GM04503 (cell line): ENCODE measurements around the gene IQGAP2.
"Not testable (repeated sequence)": the region's sequence is repeated elsewhere in the genome, so short reads cannot be mapped to it uniquely, and the experiment has no call there.

ENCODE experiments used
- DNase-seq: peaks from one replicate; pipeline ENCODE4 v3.0.0-alpha.2; 2012; ENCODE audit warnings: low read depth

IQGAP2 gene

GRCh38 chr5:76419597-76420298 lies 16.7 kb downstream of the IQGAP2 start:
- DNase-seq: no peak

GRCh38 chr5:76422227-76422626 lies 19.1 kb downstream of the IQGAP2 start:
- no peak for DNase-seq

- no peak for DNase-seq
Measured at GRCh38 chr5:76422742-76423141, 19.7 kb downstream of the IQGAP2 start.

GRCh38 chr5:76425146-76425545 lies 22.1 kb downstream of the IQGAP2 start:
- DNase-seq: no peak

GRCh38 chr5:76425928-76426804 lies 23.1 kb downstream of the IQGAP2 start:
- no peak for DNase-seq

- DNase-seq: no peak
Measured at GRCh38 chr5:76427206-76428140, 24.4 kb downstream of the IQGAP2 start.

GRCh38 chr5:76428550-76428949 lies 25.5 kb downstream of the IQGAP2 start:
- DNase-seq: not testable (repeated sequence)

GRCh38 chr5:76433261-76433660 lies 30.2 kb downstream of the IQGAP2 start:
- DNase-seq: no peak

GRCh38 chr5:76437507-76437906 lies 34.4 kb downstream of the IQGAP2 start:
- DNase-seq: not testable (repeated sequence)

- DNase-seq: no peak
Measured at GRCh38 chr5:76438025-76438424, 34.9 kb downstream of the IQGAP2 start.

- no peak for DNase-seq
Measured at GRCh38 chr5:76439201-76439600, 36.1 kb downstream of the IQGAP2 start.

- DNase-seq: no peak
Measured at GRCh38 chr5:76439929-76440328, 36.8 kb downstream of the IQGAP2 start.

- DNase-seq: no peak
Measured at GRCh38 chr5:76441101-76441500, 38.0 kb downstream of the IQGAP2 start.

GRCh38 chr5:76441890-76442673 lies 39.0 kb downstream of the IQGAP2 start:
- DNase-seq: no peak

- DNase-seq: no peak
Measured at GRCh38 chr5:76443066-76443800, 40.1 kb downstream of the IQGAP2 start.

GRCh38 chr5:76445063-76445462 lies 42.0 kb downstream of the IQGAP2 start:
- no peak for DNase-seq

GRCh38 chr5:76445830-76446229 lies 42.7 kb downstream of the IQGAP2 start:
- no peak for DNase-seq

GRCh38 chr5:76446776-76447175 lies 43.7 kb downstream of the IQGAP2 start:
- DNase-seq: no peak

GRCh38 chr5:76449606-76450005 lies 46.5 kb downstream of the IQGAP2 start:
- no peak for DNase-seq

GRCh38 chr5:76450054-76450453 lies 47.0 kb downstream of the IQGAP2 start:
- DNase-seq: no peak
